Liver (tissue), 9 donors: ENCODE results near the gene COL9A3. TPM values are rescaled to one million over a fixed set of nuclear protein-coding genes. Genes with fewer than 3 reads are reported as not detected.

Experiments
- DNase-seq: peaks from one replicate; pipeline ENCODE4 v3.0.0-alpha.2; 2017; ENCODE audit warnings: low spot score
- H3K27ac ChIP-seq, 2 donors: one replicate each; pipeline ENCODE4 v1.7.0; 2013; ENCODE audit warnings: inconsistent platforms in 2 of 2, low read length in 2 of 2, control low read depth in 1 of 2, low read depth in 1 of 2, mild to moderate bottlenecking in 1 of 2
- H3K27me3 ChIP-seq, 4 donors: one replicate each; pipeline versions ENCODE4 v1.6.1 to v1.7.0; 2013; ENCODE audit warnings: low read length in 3 of 4, inconsistent platforms in 1 of 4, mild to moderate bottlenecking in 1 of 4, moderate library complexity in 1 of 4; ENCODE audit not compliant: control insufficient read depth in 4 of 4, insufficient read depth in 4 of 4
- H3K36me3 ChIP-seq, 4 donors: one replicate each; pipeline versions ENCODE4 v1.6.1 to v1.7.0; 2013; ENCODE audit warnings: low read length in 3 of 4, mild to moderate bottlenecking in 3 of 4, low read depth in 1 of 4, moderate library complexity in 1 of 4; ENCODE audit not compliant: control insufficient read depth in 4 of 4, insufficient read depth in 3 of 4
- H3K4me1 ChIP-seq, 4 donors: one replicate each; pipeline versions ENCODE4 v1.6.1 to v1.7.0; 2013; ENCODE audit warnings: low read length in 3 of 4, mild to moderate bottlenecking in 3 of 4, moderate library complexity in 1 of 4; ENCODE audit not compliant: control insufficient read depth in 4 of 4, insufficient read depth in 4 of 4
- H3K4me3 ChIP-seq, 3 donors: one replicate each; pipeline versions ENCODE4 v1.6.1 to v1.7.0; 2013; ENCODE audit warnings: low read length in 3 of 3, control low read depth in 1 of 3, low read depth in 1 of 3, mild to moderate bottlenecking in 1 of 3
- H3K9ac ChIP-seq, 2 donors: one replicate each; pipeline ENCODE4 v1.7.0; 2013; ENCODE audit warnings: low read length in 2 of 2, mild to moderate bottlenecking in 2 of 2, moderate library complexity in 2 of 2, control low read depth in 1 of 2, low read depth in 1 of 2
- H3K9me3 ChIP-seq, 4 donors: one replicate each; pipeline versions ENCODE4 v1.6.1 to v1.7.0; 2013; ENCODE audit warnings: low read length in 3 of 4; ENCODE audit not compliant: control insufficient read depth in 4 of 4
- EGR1 ChIP-seq, 2 donors: IDR thresholded peaks; 2 replicates each; pipeline ENCODE4 v1.6.1; 2016 to 2018; ENCODE audit warnings: antibody characterized with exemption in 2 of 2, low read depth in 2 of 2
- FOXA1 ChIP-seq: IDR thresholded peaks from 2 replicates; pipeline ENCODE4 v1.6.1; 2016; ENCODE audit warnings: antibody characterized with exemption
- FOXA2 ChIP-seq: IDR thresholded peaks from 2 replicates; pipeline ENCODE4 v1.6.1; 2016; ENCODE audit warnings: antibody characterized with exemption
- HNF4A ChIP-seq, 2 donors: conservative IDR thresholded peaks; 2 replicates each; pipeline ENCODE4 v1.6.1; 2016; ENCODE audit warnings: antibody characterized with exemption in 2 of 2, mild to moderate bottlenecking in 2 of 2
- HNF4G ChIP-seq: IDR thresholded peaks from 2 replicates; pipeline ENCODE4 v1.6.1; 2016; ENCODE audit warnings: antibody characterized with exemption
- JUND ChIP-seq, 2 donors: IDR thresholded peaks; 2 replicates each; pipeline ENCODE4 v1.6.1; 2016; ENCODE audit warnings: antibody characterized with exemption in 2 of 2
- RAD21 ChIP-seq, 2 donors: IDR thresholded peaks; 2 replicates each; pipeline ENCODE4 v1.6.1; 2016; ENCODE audit warnings: antibody characterized with exemption in 2 of 2, mild to moderate bottlenecking in 2 of 2
- RXRA ChIP-seq, 2 donors: IDR thresholded peaks; 2 replicates each; pipeline ENCODE4 v1.6.1; 2017 to 2018; ENCODE audit warnings: antibody characterized with exemption in 2 of 2, mild to moderate bottlenecking in 1 of 2
- SP1 ChIP-seq: IDR thresholded peaks from 2 replicates; pipeline ENCODE4 v1.6.1; 2018; ENCODE audit warnings: antibody characterized with exemption, mild to moderate bottlenecking
- TAF1 ChIP-seq: conservative IDR thresholded peaks from 2 replicates; pipeline ENCODE4 v1.6.1; 2016; ENCODE audit warnings: antibody characterized with exemption, mild to moderate bottlenecking
- YY1 ChIP-seq: IDR thresholded peaks from 2 replicates; pipeline ENCODE4 v1.6.1; 2016; ENCODE audit warnings: antibody characterized with exemption, mild to moderate bottlenecking
- WGBS: extraction: QIAGEN DNeasy Blood & Tissue Kit; methylation state at CpG from one replicate; pipeline ENCODE4 v1.1.7; 2013; 5-methylcytosine and 5-hydroxymethylcytosine counted together
- polyA plus RNA-seq, 2 donors: library from polyadenylated mRNA; stranded (reverse) in 1 of 2; unstranded in 1 of 2; fragments of 200-250 nt in 1 of 2; fragments of >200 nt in 1 of 2; fragmentation: Nextera tagmentation in 1 of 2; extraction: Ambion mirVana in 1 of 2; gene quantifications; one replicate each; pipeline versions ENCODE4 v1.2.1 to v1.2.3, GENCODE V29; 2013 to 2015
- total RNA-seq, 2 donors: library from RNA; depleted of rRNA; stranded (reverse); fragments of >200 nt; gene quantifications; one replicate each; pipeline ENCODE4 v1.2.3, GENCODE V29; 2014
- TF ChIP-seq, protein P1 (sequence below): fragments of 150-350 bp; IDR thresholded peaks from 2 replicates; pipeline ENCODE4 v1.5.1; 2017; ENCODE audit warnings: improper control_type of control experiment, low read depth, low read length; ENCODE audit not compliant: missing input control
- TF ChIP-seq, protein P2 (sequence below): IDR thresholded peaks from 2 replicates; pipeline ENCODE4 v1.6.1; 2016; ENCODE audit warnings: antibody characterized with exemption, mild to moderate bottlenecking
- TF ChIP-seq, protein P3 (sequence below): IDR thresholded peaks from 2 replicates; pipeline ENCODE4 v1.6.1; 2016; ENCODE audit warnings: antibody characterized with exemption
- donor health status: healthy.
- donor health status: healthy.
- donor health status: healthy.
- donor health status: healthy.
- donor health status: healthy.

COL9A3 gene
- total and polyA plus RNA-seq, 4 donors: 0.92 to 2.0 (median 1.1) TPM

DNA sequence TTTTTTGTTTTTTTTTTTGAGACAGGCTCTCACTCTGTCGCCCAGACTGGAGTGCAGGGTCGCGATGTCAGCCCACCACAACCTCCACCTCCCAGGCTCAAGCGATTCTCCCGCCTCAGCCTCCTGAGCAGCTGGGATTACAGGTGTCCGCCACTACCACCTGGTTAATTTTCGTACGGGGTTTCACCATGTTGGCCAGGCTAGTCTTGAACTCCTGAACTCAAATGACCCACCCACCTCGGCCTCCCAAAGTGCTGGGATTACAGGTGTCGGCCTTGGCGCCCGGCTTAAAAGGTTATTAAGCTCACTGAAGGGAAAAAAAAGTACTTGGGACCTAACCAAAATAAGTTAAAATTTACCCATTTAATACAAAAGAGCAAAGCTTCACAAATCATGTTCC, 42.9 kb downstream of the COL9A3 start:
- Histone ChIP-seq H3K9me3 (no peaks in the 10 kb centered on the region), H3K27ac (no peak overlapping the region), H3K4me3 (no peak overlapping the region), H3K9ac (no peak overlapping the region), H3K36me3 (peaks cover 0 to 7% (median 5%) of the 10 kb centered on the region in 4 donors), H3K4me1 (peaks cover 7 to 14% (median 12%) of the 10 kb centered on the region in 4 donors), H3K27me3 (no peaks in the 10 kb centered on the region)
- no peak for TF ChIP-seq FOXA2
- peak in 1 of 2 donors; percentile 9 for TF ChIP-seq RXRA (IDR thresholded peaks at IDR 0.05)
- WGBS: 69% methylated on average over 12 of the region's 12 CpGs
- no peak for DNase-seq

DNA sequence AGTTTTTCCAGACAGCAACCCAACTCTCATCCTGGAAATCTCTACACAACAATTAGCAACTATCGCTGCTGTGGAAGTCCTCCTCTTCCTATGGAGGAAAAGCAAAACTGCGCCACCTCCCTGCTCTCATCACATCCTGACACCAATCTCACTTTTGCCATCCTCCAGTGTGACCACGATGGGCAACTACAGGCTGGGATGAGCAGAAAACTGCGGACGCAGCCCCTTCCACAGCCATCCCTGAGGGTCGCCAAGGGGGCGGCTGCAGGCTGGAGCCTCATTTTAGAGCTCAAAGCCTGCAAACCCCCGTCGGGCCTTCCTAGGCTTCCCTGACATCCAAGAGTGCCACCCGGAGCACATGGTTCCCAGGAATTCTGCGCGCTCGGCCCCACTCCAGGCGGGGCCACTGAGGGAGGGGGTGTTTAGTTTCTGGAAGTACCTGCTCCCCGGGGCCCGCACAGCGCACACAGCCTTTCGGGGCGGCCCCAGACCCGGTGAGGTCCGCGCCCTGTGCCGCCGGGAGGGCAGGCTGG, 43.6 kb downstream of the COL9A3 start:
- H3K9me3 ChIP-seq: no peaks in the 10 kb centered on the region
- WGBS: 43% methylated on average over 24 of the region's 24 CpGs
- H3K9ac ChIP-seq: no peak overlapping the region
- no peak for DNase-seq
- peak overlapping the region in 1 of 3 donors; percentile 90 for H3K4me3 ChIP-seq
- H3K27ac ChIP-seq: no peak overlapping the region
- H3K4me1 ChIP-seq: peaks cover 7 to 14% (median 12%) of the 10 kb centered on the region in 4 donors
- TF ChIP-seq HNF4G: no peak
- TF ChIP-seq, protein P1, sequence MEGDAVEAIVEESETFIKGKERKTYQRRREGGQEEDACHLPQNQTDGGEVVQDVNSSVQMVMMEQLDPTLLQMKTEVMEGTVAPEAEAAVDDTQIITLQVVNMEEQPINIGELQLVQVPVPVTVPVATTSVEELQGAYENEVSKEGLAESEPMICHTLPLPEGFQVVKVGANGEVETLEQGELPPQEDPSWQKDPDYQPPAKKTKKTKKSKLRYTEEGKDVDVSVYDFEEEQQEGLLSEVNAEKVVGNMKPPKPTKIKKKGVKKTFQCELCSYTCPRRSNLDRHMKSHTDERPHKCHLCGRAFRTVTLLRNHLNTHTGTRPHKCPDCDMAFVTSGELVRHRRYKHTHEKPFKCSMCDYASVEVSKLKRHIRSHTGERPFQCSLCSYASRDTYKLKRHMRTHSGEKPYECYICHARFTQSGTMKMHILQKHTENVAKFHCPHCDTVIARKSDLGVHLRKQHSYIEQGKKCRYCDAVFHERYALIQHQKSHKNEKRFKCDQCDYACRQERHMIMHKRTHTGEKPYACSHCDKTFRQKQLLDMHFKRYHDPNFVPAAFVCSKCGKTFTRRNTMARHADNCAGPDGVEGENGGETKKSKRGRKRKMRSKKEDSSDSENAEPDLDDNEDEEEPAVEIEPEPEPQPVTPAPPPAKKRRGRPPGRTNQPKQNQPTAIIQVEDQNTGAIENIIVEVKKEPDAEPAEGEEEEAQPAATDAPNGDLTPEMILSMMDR: no peak
- no peak for TF ChIP-seq TAF1
- TF ChIP-seq EGR1 (IDR thresholded peaks at IDR 0.05; ENCODE audit: low read depth in 2 of 2): no peak
- TF ChIP-seq RAD21 (IDR thresholded peaks at IDR 0.05): no peak
- TF ChIP-seq JUND (IDR thresholded peaks at IDR 0.05): no peak
- TF ChIP-seq, protein P2, sequence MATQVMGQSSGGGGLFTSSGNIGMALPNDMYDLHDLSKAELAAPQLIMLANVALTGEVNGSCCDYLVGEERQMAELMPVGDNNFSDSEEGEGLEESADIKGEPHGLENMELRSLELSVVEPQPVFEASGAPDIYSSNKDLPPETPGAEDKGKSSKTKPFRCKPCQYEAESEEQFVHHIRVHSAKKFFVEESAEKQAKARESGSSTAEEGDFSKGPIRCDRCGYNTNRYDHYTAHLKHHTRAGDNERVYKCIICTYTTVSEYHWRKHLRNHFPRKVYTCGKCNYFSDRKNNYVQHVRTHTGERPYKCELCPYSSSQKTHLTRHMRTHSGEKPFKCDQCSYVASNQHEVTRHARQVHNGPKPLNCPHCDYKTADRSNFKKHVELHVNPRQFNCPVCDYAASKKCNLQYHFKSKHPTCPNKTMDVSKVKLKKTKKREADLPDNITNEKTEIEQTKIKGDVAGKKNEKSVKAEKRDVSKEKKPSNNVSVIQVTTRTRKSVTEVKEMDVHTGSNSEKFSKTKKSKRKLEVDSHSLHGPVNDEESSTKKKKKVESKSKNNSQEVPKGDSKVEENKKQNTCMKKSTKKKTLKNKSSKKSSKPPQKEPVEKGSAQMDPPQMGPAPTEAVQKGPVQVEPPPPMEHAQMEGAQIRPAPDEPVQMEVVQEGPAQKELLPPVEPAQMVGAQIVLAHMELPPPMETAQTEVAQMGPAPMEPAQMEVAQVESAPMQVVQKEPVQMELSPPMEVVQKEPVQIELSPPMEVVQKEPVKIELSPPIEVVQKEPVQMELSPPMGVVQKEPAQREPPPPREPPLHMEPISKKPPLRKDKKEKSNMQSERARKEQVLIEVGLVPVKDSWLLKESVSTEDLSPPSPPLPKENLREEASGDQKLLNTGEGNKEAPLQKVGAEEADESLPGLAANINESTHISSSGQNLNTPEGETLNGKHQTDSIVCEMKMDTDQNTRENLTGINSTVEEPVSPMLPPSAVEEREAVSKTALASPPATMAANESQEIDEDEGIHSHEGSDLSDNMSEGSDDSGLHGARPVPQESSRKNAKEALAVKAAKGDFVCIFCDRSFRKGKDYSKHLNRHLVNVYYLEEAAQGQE: no peak
- TF ChIP-seq HNF4A (conservative IDR thresholded peaks at IDR 0.05): no peak
- TF ChIP-seq SP1: no peak
- TF ChIP-seq YY1: no peak
- no peak for TF ChIP-seq RXRA (IDR thresholded peaks at IDR 0.05)
- no peak for TF ChIP-seq FOXA1
- TF ChIP-seq, protein P3, sequence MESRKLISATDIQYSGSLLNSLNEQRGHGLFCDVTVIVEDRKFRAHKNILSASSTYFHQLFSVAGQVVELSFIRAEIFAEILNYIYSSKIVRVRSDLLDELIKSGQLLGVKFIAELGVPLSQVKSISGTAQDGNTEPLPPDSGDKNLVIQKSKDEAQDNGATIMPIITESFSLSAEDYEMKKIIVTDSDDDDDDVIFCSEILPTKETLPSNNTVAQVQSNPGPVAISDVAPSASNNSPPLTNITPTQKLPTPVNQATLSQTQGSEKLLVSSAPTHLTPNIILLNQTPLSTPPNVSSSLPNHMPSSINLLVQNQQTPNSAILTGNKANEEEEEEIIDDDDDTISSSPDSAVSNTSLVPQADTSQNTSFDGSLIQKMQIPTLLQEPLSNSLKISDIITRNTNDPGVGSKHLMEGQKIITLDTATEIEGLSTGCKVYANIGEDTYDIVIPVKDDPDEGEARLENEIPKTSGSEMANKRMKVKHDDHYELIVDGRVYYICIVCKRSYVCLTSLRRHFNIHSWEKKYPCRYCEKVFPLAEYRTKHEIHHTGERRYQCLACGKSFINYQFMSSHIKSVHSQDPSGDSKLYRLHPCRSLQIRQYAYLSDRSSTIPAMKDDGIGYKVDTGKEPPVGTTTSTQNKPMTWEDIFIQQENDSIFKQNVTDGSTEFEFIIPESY: no peak
- peaks cover 0 to 7% (median 4%) of the 10 kb centered on the region in 4 donors for H3K36me3 ChIP-seq
- no peaks in the 10 kb centered on the region for H3K27me3 ChIP-seq
